Chondrocyte (in vitro differentiated cells): Measurements from ENCODE around the gene DDA1. TPM values are rescaled to one million over a fixed set of nuclear protein-coding genes. Genes with fewer than 3 reads are reported as not detected.

Source experiments
- DNase-seq: peaks from one replicate; pipeline ENCODE4 v3.0.0; 2021; ENCODE audit warnings: mixed read lengths, low spot score
- H3K27ac Mint-ChIP-seq: one replicate; pipeline ENCODE4 v1.8.0; 2021; ENCODE audit warnings: mild to moderate bottlenecking, moderate library complexity, mixed read lengths; ENCODE audit not compliant: unreplicated experiment
- H3K27me3 Mint-ChIP-seq: 2 replicates; pipeline ENCODE4 v1.8.0; 2021; ENCODE audit warnings: low read depth, mixed read lengths
- H3K36me3 Mint-ChIP-seq: 2 replicates; pipeline ENCODE4 v1.8.0; 2021; ENCODE audit warnings: low read depth, mixed read lengths
- H3K4me1 Mint-ChIP-seq: 2 replicates; pipeline ENCODE4 v1.8.0; 2021; ENCODE audit warnings: low read depth, mild to moderate bottlenecking, mixed read lengths
- H3K4me3 Mint-ChIP-seq: one replicate; pipeline ENCODE4 v1.8.0; 2021; ENCODE audit warnings: mild to moderate bottlenecking, moderate library complexity, mixed read lengths; ENCODE audit not compliant: unreplicated experiment
- H3K9me3 Mint-ChIP-seq: 2 replicates; pipeline ENCODE4 v1.8.0; 2021; ENCODE audit warnings: low read depth, mixed read lengths
- CTCF ChIP-seq: fragments of 200-600 bp; sonication (generic); IDR thresholded peaks from 2 replicates; pipeline ENCODE4 v1.5.0; 2021; ENCODE audit warnings: antibody characterized with exemption, mild to moderate bottlenecking, moderate library complexity
- total RNA-seq: library from RNA; stranded (reverse); gene quantifications from 3 replicates; pipeline ENCODE4 v1.2.1, GENCODE V29; 2021

Gene DDA1
- total RNA-seq, 1 donor from 2014 or later: 63.9 TPM

- no peaks in the 10 kb centered on the region for H3K36me3 Mint-ChIP-seq
- no peak for TF ChIP-seq CTCF
- DNase-seq: no peak
- H3K4me1 Mint-ChIP-seq: peaks cover 38% of the 10 kb centered on the region
- H3K9me3 Mint-ChIP-seq: no peaks in the 10 kb centered on the region
- peak overlapping the region; percentile 91 for H3K27ac Mint-ChIP-seq
- no peak overlapping the region for H3K4me3 Mint-ChIP-seq
- no peaks in the 10 kb centered on the region for H3K27me3 Mint-ChIP-seq
These were observed 38.0 kb downstream of the DDA1 start for GRCh38 chr19:17347361-17347760.

GRCh38 chr19:17347877-17348276, 38.5 kb downstream of the DDA1 start:
- peaks cover 41% of the 10 kb centered on the region for H3K4me1 Mint-ChIP-seq
- no peaks in the 10 kb centered on the region for H3K9me3 Mint-ChIP-seq
- no peak for TF ChIP-seq CTCF
- H3K36me3 Mint-ChIP-seq: no peaks in the 10 kb centered on the region
- DNase-seq: no peak
- H3K4me3 Mint-ChIP-seq: no peak overlapping the region
- H3K27me3 Mint-ChIP-seq: no peaks in the 10 kb centered on the region
- peak overlapping the region; percentile 91 for H3K27ac Mint-ChIP-seq

- Mint-ChIP-seq H3K9me3 (no peaks in the 10 kb centered on the region), H3K27me3 (no peaks in the 10 kb centered on the region), H3K36me3 (no peaks in the 10 kb centered on the region), H3K4me3 (peak overlapping the region; percentile 50), H3K27ac (peak overlapping the region; percentile 91), H3K4me1 (peaks cover 49% of the 10 kb centered on the region)
- no peak for DNase-seq
- TF ChIP-seq CTCF: peak; percentile 9
These were observed 39.3 kb downstream of the DDA1 start for GRCh38 chr19:17348700-17349099.

GRCh38 chr19:17351815-17352435, 42.6 kb downstream of the DDA1 start:
- TF ChIP-seq CTCF: no peak
- H3K9me3 Mint-ChIP-seq: no peaks in the 10 kb centered on the region
- no peaks in the 10 kb centered on the region for H3K27me3 Mint-ChIP-seq
- H3K4me3 Mint-ChIP-seq: no peak overlapping the region
- no peaks in the 10 kb centered on the region for H3K36me3 Mint-ChIP-seq
- DNase-seq: no peak
- no peak overlapping the region for H3K27ac Mint-ChIP-seq
- H3K4me1 Mint-ChIP-seq: peaks cover 40% of the 10 kb centered on the region

GRCh38 chr19:17352608-17353280, 43.4 kb downstream of the DDA1 start:
- Mint-ChIP-seq H3K27me3 (no peaks in the 10 kb centered on the region), H3K27ac (peak overlapping the region; percentile 36), H3K4me3 (no peak overlapping the region), H3K4me1 (peaks cover 32% of the 10 kb centered on the region), H3K36me3 (no peaks in the 10 kb centered on the region), H3K9me3 (no peaks in the 10 kb centered on the region)
- no peak for DNase-seq
- TF ChIP-seq CTCF: no peak
